Ectodermal cell (in vitro differentiated cells): ENCODE data around the gene RAET1E.
"Not testable (repeated sequence)": the region's sequence is repeated elsewhere in the genome, so short reads cannot be mapped to it uniquely, and the experiment has no call there.

ENCODE experiments used
- H3K27ac ChIP-seq: 2 replicates; pipeline ENCODE4 v1.7.0; 2013; ENCODE audit warnings: mild to moderate bottlenecking, low read depth, low read length; ENCODE audit not compliant: insufficient read depth, poor library complexity, severe bottlenecking
- H3K27me3 ChIP-seq: 2 replicates; pipeline ENCODE4 v1.7.0; 2013; ENCODE audit warnings: mild to moderate bottlenecking, low read length; ENCODE audit not compliant: insufficient read depth, control insufficient read depth, poor library complexity, severe bottlenecking
- H3K36me3 ChIP-seq: one replicate; pipeline ENCODE4 v1.7.0; 2013; ENCODE audit warnings: low read length; ENCODE audit not compliant: control insufficient read depth, insufficient read depth
- H3K4me1 ChIP-seq: one replicate; pipeline ENCODE4 v1.7.0; 2013; ENCODE audit warnings: low read length; ENCODE audit not compliant: control insufficient read depth, insufficient read depth
- H3K4me3 ChIP-seq: 2 replicates; pipeline ENCODE4 v1.7.0; 2013; ENCODE audit warnings: low read depth, low read length, control low read depth; ENCODE audit not compliant: insufficient read depth
- H3K9me3 ChIP-seq: 2 replicates; pipeline ENCODE4 v1.7.0; 2013; ENCODE audit warnings: mild to moderate bottlenecking, low read length, moderate library complexity; ENCODE audit not compliant: control insufficient read depth
- WGBS, 2 experiments: methylation state at CpG; one replicate each; pipeline ENCODE4 v1.1.7; 2013; ENCODE audit warnings: missing lambda C conversion rate in 2 of 2; 5-methylcytosine and 5-hydroxymethylcytosine counted together

RAET1E gene

GRCh38 chr6:149929422-149929821, 31.5 kb upstream of the RAET1E start:
- no peak overlapping the region for H3K4me3 ChIP-seq
- WGBS, 2 experiments = 10% methylated on average over 3 of the region's 3 CpGs
- peaks cover 80% of the 10 kb centered on the region for H3K27me3 ChIP-seq
- no peaks in the 10 kb centered on the region for H3K9me3 ChIP-seq
- H3K27ac ChIP-seq = no peak overlapping the region
- no peaks in the 10 kb centered on the region for H3K36me3 ChIP-seq
- H3K4me1 ChIP-seq = peaks cover 5% of the 10 kb centered on the region

- WGBS, 2 experiments = 83 to 84% methylated on average over 4 of the region's 4 CpGs
- not testable (repeated sequence) for H3K4me1 ChIP-seq, H3K27ac ChIP-seq, H3K4me3 ChIP-seq, H3K9me3 ChIP-seq, H3K36me3 ChIP-seq
- peaks cover 81% of the 10 kb centered on the region for H3K27me3 ChIP-seq
These were observed 29.1 kb upstream of the RAET1E start for GRCh38 chr6:149927025-149927424.

- peaks cover 81% of the 10 kb centered on the region for H3K27me3 ChIP-seq
- H3K36me3 ChIP-seq = no peaks in the 10 kb centered on the region
- H3K9me3 ChIP-seq = no peaks in the 10 kb centered on the region
- no peak overlapping the region for H3K27ac ChIP-seq
- WGBS, 2 experiments = 5 to 6% methylated on average over 31 of the region's 31 CpGs
- H3K4me1 ChIP-seq = peaks cover 9% of the 10 kb centered on the region
- H3K4me3 ChIP-seq = peak overlapping the region; percentile 43
These were observed 28.3 kb upstream of the RAET1E start for GRCh38 chr6:149925974-149926777.

GRCh38 chr6:149925253-149925973, 27.5 kb upstream of the RAET1E start:
- Histone ChIP-seq H3K4me1 (peaks cover 9% of the 10 kb centered on the region), H3K27me3 (peaks cover 81% of the 10 kb centered on the region), H3K4me3 (peak overlapping the region; percentile 43), H3K27ac (no peak overlapping the region), H3K36me3 (no peaks in the 10 kb centered on the region), H3K9me3 (no peaks in the 10 kb centered on the region)
- 11 to 13% methylated on average over 34 of the region's 34 CpGs for WGBS, 2 experiments

- H3K4me1 ChIP-seq = peaks cover 9% of the 10 kb centered on the region
- H3K27me3 ChIP-seq = peaks cover 81% of the 10 kb centered on the region
- WGBS, 2 experiments = 72 to 78% methylated on average over 4 of the region's 4 CpGs
- no peak overlapping the region for H3K27ac ChIP-seq
- H3K9me3 ChIP-seq = no peaks in the 10 kb centered on the region
- H3K4me3 ChIP-seq = no peak overlapping the region
- no peaks in the 10 kb centered on the region for H3K36me3 ChIP-seq
These were observed 27.0 kb upstream of the RAET1E start for GRCh38 chr6:149924933-149925252.

- peaks cover 9% of the 10 kb centered on the region for H3K4me1 ChIP-seq
- no peaks in the 10 kb centered on the region for H3K36me3 ChIP-seq
- no peak overlapping the region for H3K27ac ChIP-seq
- H3K9me3 ChIP-seq = no peaks in the 10 kb centered on the region
- no peak overlapping the region for H3K4me3 ChIP-seq
- H3K27me3 ChIP-seq = peaks cover 79% of the 10 kb centered on the region
- WGBS, 2 experiments = 56 to 63% methylated on average over 9 of the region's 9 CpGs
These were observed 26.5 kb upstream of the RAET1E start for GRCh38 chr6:149924206-149924932.

GRCh38 chr6:149923327-149923986, 25.5 kb upstream of the RAET1E start:
- Histone ChIP-seq H3K36me3 (no peaks in the 10 kb centered on the region), H3K27ac (no peak overlapping the region), H3K9me3 (no peaks in the 10 kb centered on the region), H3K4me3 (peak overlapping the region; percentile 41), H3K4me1 (peaks cover 9% of the 10 kb centered on the region), H3K27me3 (peaks cover 77% of the 10 kb centered on the region)
- WGBS, 2 experiments = 22 to 23% methylated on average over 33 of the region's 33 CpGs

GRCh38 chr6:149922642-149923326, 24.9 kb upstream of the RAET1E start, which contains the start of gene RAET1G:
RAET1G (minus strand) TSS chr6:149923121; CDS start chr6:149923010, 111 bp downstream.
- no peaks in the 10 kb centered on the region for H3K9me3 ChIP-seq
- H3K27me3 ChIP-seq = peaks cover 77% of the 10 kb centered on the region
- WGBS, 2 experiments = 0 to 1% methylated on average over 40 of the region's 40 CpGs
- no peaks in the 10 kb centered on the region for H3K36me3 ChIP-seq
- H3K4me3 ChIP-seq = peak within 1 kb of the TSS; percentile 41
- H3K27ac ChIP-seq = no peak within 1 kb of the TSS
- peaks cover 9% of the 10 kb centered on the region for H3K4me1 ChIP-seq

GRCh38 chr6:149922091-149922490, 24.2 kb upstream of the RAET1E start:
- H3K4me3 ChIP-seq = not testable (repeated sequence)
- WGBS, 2 experiments = 18 to 22% methylated on average over 5 of the region's 5 CpGs
- peaks cover 77% of the 10 kb centered on the region for H3K27me3 ChIP-seq

More at GRCh38 chr6:149922091-149922490, 24.2 kb upstream of the RAET1E start:
- not testable (repeated sequence) for H3K36me3 ChIP-seq, H3K9me3 ChIP-seq, H3K4me1 ChIP-seq, H3K27ac ChIP-seq
